Fibroblast of upper back skin (primary cell): ENCODE results near the gene ACSS1.

Experiments used
- DNase-seq: peaks from one replicate; pipeline ENCODE4 v3.0.0-alpha.2; 2013

Gene ACSS1

GRCh38 chr20:25030649-25031207 is 27.2 kb downstream of the ACSS1 start:
- no peak for DNase-seq

- no peak for DNase-seq
Measured at GRCh38 chr20:25030007-25030648, 27.8 kb downstream of the ACSS1 start.

GRCh38 chr20:25025986-25026605 is 31.8 kb downstream of the ACSS1 start:
- no peak for DNase-seq

GRCh38 chr20:25025091-25025861 is 32.7 kb downstream of the ACSS1 start:
- DNase-seq, result no peak

- DNase-seq, result no peak
Measured at GRCh38 chr20:25024171-25024570, 33.8 kb downstream of the ACSS1 start.

GRCh38 chr20:25023356-25023755 is 34.6 kb downstream of the ACSS1 start:
- DNase-seq, result no peak

- DNase-seq, result no peak
Measured at GRCh38 chr20:25022680-25023079, 35.3 kb downstream of the ACSS1 start.

- DNase-seq, result no peak
Measured at GRCh38 chr20:25021336-25021735, 36.6 kb downstream of the ACSS1 start.

- DNase-seq, result no peak
Measured at GRCh38 chr20:25020901-25021301, 37.0 kb downstream of the ACSS1 start.

GRCh38 chr20:25020345-25020744 is 37.6 kb downstream of the ACSS1 start:
- DNase-seq, result no peak

- no peak for DNase-seq
Measured at GRCh38 chr20:25019381-25020155, 38.4 kb downstream of the ACSS1 start.

- DNase-seq, result no peak
Measured at GRCh38 chr20:25018841-25019240, 39.1 kb downstream of the ACSS1 start.

GRCh38 chr20:25018425-25018824 is 39.5 kb downstream of the ACSS1 start:
- DNase-seq, result no peak

- no peak for DNase-seq
Measured at GRCh38 chr20:25017257-25017803, 40.6 kb downstream of the ACSS1 start.

GRCh38 chr20:25016471-25016870 is 41.5 kb downstream of the ACSS1 start:
- no peak for DNase-seq

GRCh38 chr20:25015986-25016385 is 42.0 kb downstream of the ACSS1 start:
- DNase-seq, result no peak

- DNase-seq, result no peak
Measured at GRCh38 chr20:25014816-25015215, 43.1 kb downstream of the ACSS1 start.

- DNase-seq, result no peak
Measured at GRCh38 chr20:25013478-25014380, 44.2 kb downstream of the ACSS1 start.

- DNase-seq, result no peak
Measured at GRCh38 chr20:25012616-25013189, 45.2 kb downstream of the ACSS1 start.

- DNase-seq, result no peak
Measured at GRCh38 chr20:25011831-25012241, 46.1 kb downstream of the ACSS1 start.

- no peak for DNase-seq
Measured at GRCh38 chr20:25011261-25011660, 46.7 kb downstream of the ACSS1 start.
